GM12878 (cell line): Measurements from ENCODE around the gene AVEN. TPM values are rescaled to one million over a fixed set of nuclear protein-coding genes. Genes with fewer than 3 reads are reported as not detected.

ENCODE experiments used
- ASH2L ChIP-seq: fragments of 300-600, 200-600 bp; sonication (generic); IDR thresholded peaks from 2 replicates; pipeline ENCODE4 v1.6.1; 2017; ENCODE audit warnings: low read depth, mild to moderate bottlenecking, borderline replicate concordance
- ATF2 ChIP-seq: IDR thresholded peaks from 2 replicates; pipeline ENCODE4 v1.6.1; 2012; ENCODE audit warnings: low read length, inconsistent platforms
- BACH1 ChIP-seq: fragments of 450-650 bp; IDR thresholded peaks from 2 replicates; pipeline ENCODE4 v1.6.1; 2017; ENCODE audit warnings: mild to moderate bottlenecking, borderline replicate concordance
- BHLHE40 ChIP-seq, 2 experiments: fragments of 450-650 bp in 1 of 2; IDR thresholded peaks; 2 replicates each; pipeline ENCODE4 v1.6.1; 2011 to 2017; ENCODE audit warnings: low read depth in 2 of 2, borderline replicate concordance in 1 of 2, improper control_type of control experiment in 1 of 2, low read length in 1 of 2, mild to moderate bottlenecking in 1 of 2
- CBFB ChIP-seq: IDR thresholded peaks from 2 replicates; pipeline ENCODE4 v1.6.1; 2016; ENCODE audit warnings: antibody characterized with exemption, low read depth
- CBX3 ChIP-seq: fragments of 200-600 bp; sonication (generic); IDR thresholded peaks from 2 replicates; pipeline ENCODE4 v1.6.1; 2016; ENCODE audit warnings: low read depth, borderline replicate concordance
- CREB1 ChIP-seq: IDR thresholded peaks from 2 replicates; pipeline ENCODE4 v1.6.1; 2012; ENCODE audit warnings: low read depth, mild to moderate bottlenecking, inconsistent platforms
- DPF2 ChIP-seq: fragments of 450-650 bp; IDR thresholded peaks from 2 replicates; pipeline ENCODE4 v1.6.1; 2017; ENCODE audit warnings: mild to moderate bottlenecking
- EGR1 ChIP-seq, 2 experiments: IDR thresholded peaks; 1 replicate in 1 of 2; 2 replicates in 1 of 2; pipeline ENCODE4 v1.6.1; 2011 to 2012; ENCODE audit warnings: low read depth in 2 of 2, low read length in 2 of 2, borderline replicate concordance in 1 of 2, mild to moderate bottlenecking in 1 of 2, moderate library complexity in 1 of 2
- GATAD2B ChIP-seq: fragments of 450-650 bp; conservative IDR thresholded peaks from 2 replicates; pipeline ENCODE4 v1.6.1; 2017; ENCODE audit warnings: low read depth, mild to moderate bottlenecking, moderate library complexity
- IKZF1 ChIP-seq: fragments of 450-650 bp; conservative IDR thresholded peaks from 2 replicates; pipeline ENCODE4 v1.6.1; 2017; ENCODE audit warnings: antibody characterized with exemption, mild to moderate bottlenecking
- IRF4 ChIP-seq: IDR thresholded peaks from 2 replicates; pipeline ENCODE4 v1.6.1; 2011; ENCODE audit warnings: low read depth, low read length
- JUND ChIP-seq: IDR thresholded peaks from 2 replicates; pipeline ENCODE4 v1.6.1; 2012; ENCODE audit warnings: low read depth, mild to moderate bottlenecking, low read length, improper control_type of control experiment, moderate library complexity
- LARP7 ChIP-seq: fragments of 450-650 bp; IDR thresholded peaks from 2 replicates; pipeline ENCODE4 v1.6.1; 2017; ENCODE audit warnings: mild to moderate bottlenecking
- MYB ChIP-seq: fragments of 150-350 bp; IDR thresholded peaks from 2 replicates; pipeline ENCODE4 v1.6.1; 2014; ENCODE audit warnings: mild to moderate bottlenecking, low read depth, low read length, borderline replicate concordance
- NFXL1 ChIP-seq: fragments of 450-650 bp; IDR thresholded peaks from 2 replicates; pipeline ENCODE4 v1.6.1; 2017; ENCODE audit warnings: antibody characterized with exemption, mild to moderate bottlenecking, borderline replicate concordance
- NR2C1 ChIP-seq: fragments of 450-650 bp; IDR thresholded peaks from 2 replicates; pipeline ENCODE4 v1.6.1; 2017; ENCODE audit warnings: antibody characterized with exemption, mild to moderate bottlenecking, moderate library complexity
- POLR2A ChIP-seq: IDR thresholded peaks from 2 replicates; pipeline ENCODE4 v1.6.1; 2011; ENCODE audit warnings: low read depth, mild to moderate bottlenecking, low read length
- POU2F2 ChIP-seq: IDR thresholded peaks from 3 replicates; pipeline ENCODE4 v1.6.1; 2011; ENCODE audit warnings: low read depth, mild to moderate bottlenecking, low read length, borderline replicate concordance
- SMARCA5 ChIP-seq: fragments of 450-650 bp; IDR thresholded peaks from 2 replicates; pipeline ENCODE4 v1.6.1; 2017; ENCODE audit warnings: mild to moderate bottlenecking
- SREBF2 ChIP-seq: IDR thresholded peaks from 2 replicates; pipeline ENCODE4 v1.6.1; 2012; ENCODE audit warnings: mild to moderate bottlenecking, low read length
- YY1 ChIP-seq: IDR thresholded peaks from 2 replicates; pipeline ENCODE4 v1.6.1; 2011; ENCODE audit warnings: low read depth, mild to moderate bottlenecking, low read length
- polyA plus RNA-seq, 11 experiments: library from polyadenylated mRNA; depleted of rRNA in 4 of 11; unstranded in 6 of 11; stranded (reverse) in 5 of 11; fragments of >200 nt; fragmentation: Nextera tagmentation in 4 of 11; fragmentation: Illumina TruSeq in 1 of 11; extraction: Ambion mirVana in 4 of 11; extraction: Trizol in 1 of 11; gene quantifications; 1 replicate in 1 of 11; 2 replicates in 10 of 11; pipeline versions ENCODE4 v1.2.1 to v1.2.3, GENCODE V29; 2011 to 2016; ENCODE audit warnings: inconsistent platforms in 2 of 11, missing spikeins in 2 of 11, low read depth in 1 of 11
- total RNA-seq, 4 experiments: library from RNA; depleted of rRNA in 3 of 4; stranded (reverse); fragments of >200 nt in 3 of 4; fragmentation: Illumina TruSeq in 1 of 4; extraction: Trizol in 1 of 4; gene quantifications; 2 replicates each; pipeline versions ENCODE4 v1.2.1 to v1.2.3, GENCODE V29; 2013 to 2021
- TF ChIP-seq, protein P1 (sequence below): fragments of 450-650 bp; formaldehyde crosslinking; IDR thresholded peaks from 2 replicates; pipeline ENCODE4 v1.5.0; 2022; ENCODE audit warnings: mild to moderate bottlenecking, missing genetic modification characterization
- TF ChIP-seq, protein P2 (sequence below): fragments of 450-650 bp; IDR thresholded peaks from 2 replicates; pipeline ENCODE4 v1.6.1; 2014; ENCODE audit warnings: mild to moderate bottlenecking

Gene AVEN
- total and polyA plus RNA-seq, 10 of the 15 experiments (the other 5 are each of a cell fraction or from before 2014, with no cell fraction given): 1.4 to 15.1 (median 10.5) TPM

DNA sequence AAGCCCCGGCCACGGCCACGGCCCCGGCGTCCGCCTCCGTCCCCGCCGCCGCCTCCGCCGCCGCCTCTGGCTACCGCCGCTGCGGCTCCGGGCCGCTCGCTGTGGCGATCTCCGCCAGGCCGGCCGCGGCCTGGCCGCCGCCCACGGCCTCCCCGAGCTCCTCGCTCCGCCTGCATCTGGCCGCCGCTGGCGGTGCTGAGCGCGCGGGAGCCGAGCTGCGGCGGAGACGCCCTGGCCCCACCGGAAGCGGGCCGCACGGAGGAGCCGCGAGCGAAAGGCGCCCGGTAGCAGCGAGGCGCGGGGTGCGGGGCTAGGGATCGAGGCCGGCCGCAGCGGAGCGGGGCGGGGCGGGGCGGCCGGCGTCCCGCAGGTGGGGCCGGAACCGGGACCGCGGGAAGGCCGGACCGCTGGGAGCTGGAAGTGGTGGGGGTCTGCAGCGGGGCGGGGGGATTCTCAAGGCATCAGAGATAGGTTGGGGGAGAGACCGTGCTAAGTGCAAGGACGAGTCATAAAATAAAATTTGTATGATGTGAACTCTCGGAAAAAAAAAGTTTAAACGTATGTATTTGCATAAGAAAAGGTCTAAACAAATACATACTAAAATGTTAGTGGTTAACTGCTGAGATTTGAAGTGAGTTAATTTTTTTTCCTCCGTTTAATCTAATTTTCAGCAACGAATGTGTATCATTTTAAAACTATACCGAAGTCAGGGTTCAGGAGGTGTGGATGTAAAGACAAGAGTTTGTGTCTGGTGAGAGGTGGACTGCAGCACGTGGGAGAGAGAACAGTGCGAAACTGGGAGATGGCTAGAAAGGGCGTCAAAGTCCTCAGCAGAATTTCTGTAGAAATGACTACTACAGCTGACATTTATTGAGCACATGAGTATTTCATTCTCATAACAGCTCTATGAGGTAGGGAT is at the start of gene AVEN (continued):
- TF ChIP-seq BACH1 (peak; percentile 78), SREBF2 (no peak), YY1 (peak; percentile 27; the same call in 1 of the 2 replicates), BHLHE40 (IDR thresholded peaks at IDR 0.05; ENCODE audit: borderline replicate concordance in 1 of 2, low read depth in 2 of 2, low read length in 1 of 2) (peak; percentile 31 to 42; a peak in 1 of 4 replicates), JUND (no peak), MYB (no peak), SMARCA5 (0 out of 2 replicates have a peak, but pooled peaks have one; percentile 68), POU2F2 (no peak), POLR2A (peak; percentile 5; the same call in 1 of the 2 replicates), ATF2 (peak; percentile 33; the same call in 1 of the 2 replicates), LARP7 (peak; percentile 83), CBFB (no peak), DPF2 (peak; percentile 51; the same call in 1 of the 2 replicates), ASH2L (peak; percentile 35; the same call in 1 of the 2 replicates), NR2C1 (0 out of 2 replicates have a peak, but pooled peaks have one; percentile 23), GATAD2B (peak; percentile 58; the same call in 1 of the 2 replicates), EGR1 (IDR thresholded peaks at IDR 0.05; ENCODE audit: borderline replicate concordance in 1 of 2, low read depth in 2 of 2, low read length in 2 of 2) (peak in 1 of 2 experiments; percentile 44; a peak in 1 of 3 replicates), CREB1 (peak; percentile 85), NFXL1 (no peak), CBX3 (no peak), IRF4 (0 out of 2 replicates have a peak, but pooled peaks have one; percentile 50), IKZF1 (peak; percentile 66)
- TF ChIP-seq, protein P1, sequence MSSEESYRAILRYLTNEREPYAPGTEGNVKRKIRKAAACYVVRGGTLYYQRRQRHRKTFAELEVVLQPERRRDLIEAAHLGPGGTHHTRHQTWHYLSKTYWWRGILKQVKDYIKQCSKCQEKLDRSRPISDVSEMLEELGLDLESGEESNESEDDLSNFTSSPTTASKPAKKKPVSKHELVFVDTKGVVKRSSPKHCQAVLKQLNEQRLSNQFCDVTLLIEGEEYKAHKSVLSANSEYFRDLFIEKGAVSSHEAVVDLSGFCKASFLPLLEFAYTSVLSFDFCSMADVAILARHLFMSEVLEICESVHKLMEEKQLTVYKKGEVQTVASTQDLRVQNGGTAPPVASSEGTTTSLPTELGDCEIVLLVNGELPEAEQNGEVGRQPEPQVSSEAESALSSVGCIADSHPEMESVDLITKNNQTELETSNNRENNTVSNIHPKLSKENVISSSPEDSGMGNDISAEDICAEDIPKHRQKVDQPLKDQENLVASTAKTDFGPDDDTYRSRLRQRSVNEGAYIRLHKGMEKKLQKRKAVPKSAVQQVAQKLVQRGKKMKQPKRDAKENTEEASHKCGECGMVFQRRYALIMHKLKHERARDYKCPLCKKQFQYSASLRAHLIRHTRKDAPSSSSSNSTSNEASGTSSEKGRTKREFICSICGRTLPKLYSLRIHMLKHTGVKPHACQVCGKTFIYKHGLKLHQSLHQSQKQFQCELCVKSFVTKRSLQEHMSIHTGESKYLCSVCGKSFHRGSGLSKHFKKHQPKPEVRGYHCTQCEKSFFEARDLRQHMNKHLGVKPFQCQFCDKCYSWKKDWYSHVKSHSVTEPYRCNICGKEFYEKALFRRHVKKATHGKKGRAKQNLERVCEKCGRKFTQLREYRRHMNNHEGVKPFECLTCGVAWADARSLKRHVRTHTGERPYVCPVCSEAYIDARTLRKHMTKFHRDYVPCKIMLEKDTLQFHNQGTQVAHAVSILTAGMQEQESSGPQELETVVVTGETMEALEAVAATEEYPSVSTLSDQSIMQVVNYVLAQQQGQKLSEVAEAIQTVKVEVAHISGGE: no peak
- TF ChIP-seq, protein P2, sequence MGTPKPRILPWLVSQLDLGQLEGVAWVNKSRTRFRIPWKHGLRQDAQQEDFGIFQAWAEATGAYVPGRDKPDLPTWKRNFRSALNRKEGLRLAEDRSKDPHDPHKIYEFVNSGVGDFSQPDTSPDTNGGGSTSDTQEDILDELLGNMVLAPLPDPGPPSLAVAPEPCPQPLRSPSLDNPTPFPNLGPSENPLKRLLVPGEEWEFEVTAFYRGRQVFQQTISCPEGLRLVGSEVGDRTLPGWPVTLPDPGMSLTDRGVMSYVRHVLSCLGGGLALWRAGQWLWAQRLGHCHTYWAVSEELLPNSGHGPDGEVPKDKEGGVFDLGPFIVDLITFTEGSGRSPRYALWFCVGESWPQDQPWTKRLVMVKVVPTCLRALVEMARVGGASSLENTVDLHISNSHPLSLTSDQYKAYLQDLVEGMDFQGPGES: no peak
